ENCODE measurements around the gene LCE1D.

Gene LCE1D

GRCh38 chr1:152811671-152812070, 15.2 kb downstream of the LCE1D start, which contains the start of gene LCE1B:
LCE1B (plus strand) TSS chr1:152811971; CDS start chr1:152812447, 476 bp downstream.
- DNase-seq (ENCODE audit: low read depth in 2 of 2), result no peak

GRCh38 chr1:152817309-152817708, 20.8 kb downstream of the LCE1D start:
- DNase-seq (ENCODE audit: low read depth in 2 of 2), result no peak

- no peak for DNase-seq (ENCODE audit: low read depth in 2 of 2)
These were observed 26.8 kb downstream of the LCE1D start for GRCh38 chr1:152823294-152823693.

GRCh38 chr1:152824964-152825363, 28.4 kb downstream of the LCE1D start:
- no peak for DNase-seq (ENCODE audit: low read depth in 2 of 2)

GRCh38 chr1:152827173-152827572, 30.7 kb downstream of the LCE1D start, which contains the start of gene LCE1A:
LCE1A (plus strand) TSS chr1:152827473; CDS start chr1:152827473, 0 bp downstream.
- no peak for DNase-seq (ENCODE audit: low read depth in 2 of 2)

- DNase-seq (ENCODE audit: low read depth in 2 of 2), result no peak
These were observed 40.3 kb downstream of the LCE1D start for GRCh38 chr1:152836870-152837269.

GRCh38 chr1:152842556-152842955, 46.0 kb downstream of the LCE1D start, which contains the start of gene LCE6A:
LCE6A (plus strand) TSS chr1:152842856; CDS start chr1:152843521, 665 bp downstream.
- DNase-seq (ENCODE audit: low read depth in 2 of 2), result no peak
